Measurements from ENCODE around the gene AGER. TPM values are rescaled to one million over a fixed set of nuclear protein-coding genes. Genes with fewer than 3 reads are reported as not detected.

The AGER gene
- total and polyA plus RNA-seq, 2 donors (not counting 3 experiments of a cell fraction or from before 2014, with no cell fraction given): 5.1 to 18.5 TPM

DNA sequence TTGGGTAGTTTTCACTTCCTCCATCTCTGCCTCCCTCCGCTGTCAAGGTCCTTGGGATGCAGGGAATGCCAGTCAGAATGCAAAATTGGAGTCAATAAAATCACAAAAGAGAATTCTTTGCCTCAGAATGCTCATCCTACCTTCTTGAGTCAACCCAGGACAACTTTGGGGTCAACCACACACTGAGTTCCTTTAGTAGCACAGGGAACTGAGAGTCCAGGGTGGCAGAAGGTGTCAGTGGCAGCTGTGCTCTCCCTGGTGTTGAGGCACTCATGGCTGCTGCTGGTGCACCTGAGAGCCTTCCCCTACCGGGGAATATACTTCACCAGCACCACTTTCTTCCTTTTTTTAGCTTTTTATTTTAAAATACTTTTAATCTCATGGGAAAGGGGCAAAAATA, 40.6 kb upstream of the AGER start:
- H3K4me3 ChIP-seq (replicated peaks in 1 of 3; ENCODE audit: insufficient read depth in 1 of 3, low read depth in 1 of 3, low read length in 3 of 3): no peak overlapping the region
- no peak overlapping the region for H3K9ac ChIP-seq (replicated peaks; ENCODE audit: extremely low read depth, insufficient read depth, low read length)
- FAIRE-seq (no peak), DNase-seq (ENCODE audit: low read depth, low spot score) (no peak)
- no peaks in the 10 kb centered on the region for H3K9me1 ChIP-seq (replicated peaks; ENCODE audit: control insufficient read depth, extremely low read depth, insufficient read depth, low read length)
- H3K4me1 ChIP-seq (ENCODE audit: control insufficient read depth, extremely low read depth, insufficient read depth, low read length): peaks cover 25% of the 10 kb centered on the region
- no peak overlapping the region for H3K4me2 ChIP-seq (ENCODE audit: insufficient read depth, low read length)
- H2AFZ ChIP-seq (ENCODE audit: low read depth, low read length): peak overlapping the region; percentile 58
- CTCF ChIA-PET: no interaction called here
- H3K27me3 ChIP-seq (ENCODE audit: control insufficient read depth in 2 of 2, insufficient read depth in 2 of 2, low read length in 2 of 2): no peaks in the 10 kb centered on the region
- dilution Hi-C loops (cut with MboI; ENCODE audit: extremely low pct_ligation_motif_present, low sequenced_read_pairs) (no loop called here), intact Hi-C loops (cut with micrococcal nuclease) (no loop called here)
- no peaks in the 10 kb centered on the region for H4K20me1 ChIP-seq (replicated peaks; ENCODE audit: control insufficient read depth, extremely low read depth, insufficient read depth, low read length)
- no TSS peak for BruUV-seq (replicated peaks)
- H3K27ac ChIP-seq (ENCODE audit: insufficient read depth, low read depth, low read length): no peak overlapping the region
- H3K9me3 ChIP-seq (replicated peaks; ENCODE audit: control insufficient read depth, insufficient read depth, low read length): no peaks in the 10 kb centered on the region
- H3K36me3 ChIP-seq (ENCODE audit: control insufficient read depth in 2 of 2, extremely low read depth in 1 of 2, insufficient read depth in 2 of 2, low read length in 2 of 2): peaks cover 3 to 5% of the 10 kb centered on the region in 2 experiments
- TF ChIP-seq JUN (IDR thresholded peaks at IDR 0.05; ENCODE audit: borderline replicate concordance, insufficient read depth, insufficient read length, low read depth): no peak
- TF ChIP-seq FOS (IDR thresholded peaks at IDR 0.05; ENCODE audit: borderline replicate concordance, insufficient read depth, low read length): no peak
- TF ChIP-seq GATA2 (IDR thresholded peaks at IDR 0.05; ENCODE audit: insufficient read depth, insufficient read length, low read depth, low read length): no peak
- no peak for TF ChIP-seq POLR2A (IDR thresholded peaks at IDR 0.05; ENCODE audit: low read depth, low read length)
- TF ChIP-seq POLR2AphosphoS5 (IDR thresholded peaks at IDR 0.05; ENCODE audit: insufficient read depth, low read depth, low read length): no peak
- no peak for TF ChIP-seq MYC (IDR thresholded peaks at IDR 0.05; ENCODE audit: low read depth, low read length)
- TF ChIP-seq, protein P1, sequence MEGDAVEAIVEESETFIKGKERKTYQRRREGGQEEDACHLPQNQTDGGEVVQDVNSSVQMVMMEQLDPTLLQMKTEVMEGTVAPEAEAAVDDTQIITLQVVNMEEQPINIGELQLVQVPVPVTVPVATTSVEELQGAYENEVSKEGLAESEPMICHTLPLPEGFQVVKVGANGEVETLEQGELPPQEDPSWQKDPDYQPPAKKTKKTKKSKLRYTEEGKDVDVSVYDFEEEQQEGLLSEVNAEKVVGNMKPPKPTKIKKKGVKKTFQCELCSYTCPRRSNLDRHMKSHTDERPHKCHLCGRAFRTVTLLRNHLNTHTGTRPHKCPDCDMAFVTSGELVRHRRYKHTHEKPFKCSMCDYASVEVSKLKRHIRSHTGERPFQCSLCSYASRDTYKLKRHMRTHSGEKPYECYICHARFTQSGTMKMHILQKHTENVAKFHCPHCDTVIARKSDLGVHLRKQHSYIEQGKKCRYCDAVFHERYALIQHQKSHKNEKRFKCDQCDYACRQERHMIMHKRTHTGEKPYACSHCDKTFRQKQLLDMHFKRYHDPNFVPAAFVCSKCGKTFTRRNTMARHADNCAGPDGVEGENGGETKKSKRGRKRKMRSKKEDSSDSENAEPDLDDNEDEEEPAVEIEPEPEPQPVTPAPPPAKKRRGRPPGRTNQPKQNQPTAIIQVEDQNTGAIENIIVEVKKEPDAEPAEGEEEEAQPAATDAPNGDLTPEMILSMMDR (IDR thresholded peaks at IDR 0.05; ENCODE audit: extremely low read depth in 1 of 2, insufficient read depth in 1 of 2, low read depth in 1 of 2, low read length in 2 of 2): no peak
- TF ChIP-seq, protein P2, sequence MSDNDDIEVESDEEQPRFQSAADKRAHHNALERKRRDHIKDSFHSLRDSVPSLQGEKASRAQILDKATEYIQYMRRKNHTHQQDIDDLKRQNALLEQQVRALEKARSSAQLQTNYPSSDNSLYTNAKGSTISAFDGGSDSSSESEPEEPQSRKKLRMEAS (IDR thresholded peaks at IDR 0.05; ENCODE audit: insufficient read depth, insufficient read length): no peak
- TF ChIP-seq EZH2 (IDR thresholded peaks at IDR 0.05; ENCODE audit: borderline replicate concordance, low read depth, low read length, severe bottlenecking): no peak
- H3K79me2 ChIP-seq (ENCODE audit: control insufficient read depth, insufficient read depth, low read length): peaks cover 2% of the 10 kb centered on the region
- POLR2A ChIA-PET: no interaction called here

Measured in endothelial cell of umbilical vein (primary cell).